K562 (cell line): ENCODE results near the gene CTNNBL1. TPM values are rescaled to one million over a fixed set of nuclear protein-coding genes. Genes with fewer than 3 reads are reported as not detected.

Source experiments
- ATAC-seq: fragments of 200-7000 bp; cut with Tn5 transposase; 3 replicates; pipeline ENCODE4 v1.9.1; 2020; ENCODE audit warnings: moderate library complexity
- BruUV-seq: library from RNA; stranded (reverse); fragments of 400-500 nt; replicated peaks from 2 replicates; lab custom pipeline; 2021; lab: Mats Ljungman, UMichigan
- CTCF ChIA-PET: fragments of 300-600 bp; formaldehyde crosslinking; extraction: SDS; loops from one replicate; lab custom pipeline; 2021; ENCODE audit warnings: low intra/inter-chr PET ratio; lab: Yijun Ruan, JAX
- POLR2A ChIA-PET: fragments of 300-600, 350-650 bp; sonication (Branson Sonifier 250); formaldehyde crosslinking; extraction: SDS; loops from one replicate; lab custom pipeline; 2021; ENCODE audit warnings: antibody characterized with exemption, inconsistent platforms; lab: Yijun Ruan, JAX
- DNase-seq, 4 experiments: peaks; one replicate each; pipeline versions ENCODE4 v3.0.0 to v3.0.0-alpha.2; 2011 to 2018; ENCODE audit warnings: low spot score in 3 of 4, mixed read lengths in 3 of 4; ENCODE audit errors: extremely low read depth in 1 of 4
- FAIRE-seq: peaks from 2 replicates; lab custom pipeline; 2011; peaks lifted over from hg19 to GRCh38; lab: Jason Lieb, UNC
- H2AFZ ChIP-seq: 2 replicates; pipeline ENCODE4 v1.6.0; 2011; ENCODE audit warnings: low read depth, low read length, control low read depth, inconsistent platforms
- H3K27ac ChIP-seq: fragments of 200-600 bp; 3 replicates; pipeline ENCODE4 v1.8.0; 2011; ENCODE audit warnings: low read depth, mild to moderate bottlenecking, control low read depth, inconsistent platforms, low read length, moderate library complexity, mixed read lengths; ENCODE audit errors: extremely low read depth
- H3K27me3 ChIP-seq, 2 experiments: fragments of 300-600 bp in 1 of 2; 2 replicates in 1 of 2; 3 replicates in 1 of 2; pipeline versions ENCODE4 v1.6.0 to v1.8.0; 2011; ENCODE audit warnings: inconsistent platforms in 2 of 2, low read length in 2 of 2, mild to moderate bottlenecking in 1 of 2, mixed read lengths in 1 of 2, moderate library complexity in 1 of 2; ENCODE audit not compliant: control insufficient read depth in 2 of 2, insufficient read depth in 2 of 2
- H3K36me3 ChIP-seq: fragments of 300-600 bp; 3 replicates; pipeline ENCODE4 v1.8.0; 2011; ENCODE audit warnings: mild to moderate bottlenecking, low read length, inconsistent platforms; ENCODE audit not compliant: control insufficient read depth, insufficient read depth
- H3K4me1 ChIP-seq, 2 experiments: fragments of 200-600 bp in 1 of 2; replicated peaks in 1 of 2; 2 replicates in 1 of 2; 3 replicates in 1 of 2; pipeline versions ENCODE4 v1.5.1 to v1.8.0; 2011; ENCODE audit warnings: inconsistent platforms in 2 of 2, low read length in 2 of 2, mild to moderate bottlenecking in 1 of 2, mixed read lengths in 1 of 2, moderate library complexity in 1 of 2; ENCODE audit not compliant: control insufficient read depth in 2 of 2, insufficient read depth in 2 of 2
- H3K4me2 ChIP-seq: 2 replicates; pipeline ENCODE4 v1.6.1; 2011; ENCODE audit warnings: low read length, control low read depth, inconsistent platforms, mixed read lengths; ENCODE audit not compliant: insufficient read depth
- H3K4me3 ChIP-seq: fragments of 200-600 bp; sonication (generic), shearing (Covaris generic); 2 replicates; pipeline ENCODE4 v1.5.1; 2016; ENCODE audit warnings: control low read depth, inconsistent platforms
- H3K79me2 ChIP-seq: fragments of 200-600 bp; 3 replicates; pipeline ENCODE4 v1.8.0; 2011; ENCODE audit warnings: low read length, inconsistent platforms; ENCODE audit not compliant: control insufficient read depth, insufficient read depth
- H3K9ac ChIP-seq, 2 experiments: 2 replicates each; pipeline versions ENCODE4 v1.6.0 to v1.6.1; 2011; ENCODE audit warnings: low read depth in 2 of 2, low read length in 2 of 2, control low read depth in 1 of 2, inconsistent platforms in 1 of 2, mild to moderate bottlenecking in 1 of 2, mixed read lengths in 1 of 2; ENCODE audit not compliant: insufficient read depth in 1 of 2
- H3K9me1 ChIP-seq: one replicate; pipeline ENCODE4 v1.6.0; 2011; ENCODE audit warnings: inconsistent platforms, mild to moderate bottlenecking, low read length, moderate library complexity; ENCODE audit not compliant: control insufficient read depth, insufficient read depth
- H3K9me3 ChIP-seq: replicated peaks from 2 replicates; pipeline ENCODE4 v1.5.1; 2011; ENCODE audit warnings: low read depth, low read length, inconsistent platforms; ENCODE audit not compliant: control insufficient read depth, insufficient read depth
- H4K20me1 ChIP-seq: replicated peaks from 2 replicates; pipeline ENCODE4 v1.6.1; 2011; ENCODE audit warnings: low read length, inconsistent platforms, mixed read lengths; ENCODE audit not compliant: control insufficient read depth, insufficient read depth
- BDP1 ChIP-seq: IDR thresholded peaks from 3 replicates; pipeline ENCODE4 v1.6.1; 2011; ENCODE audit not compliant: insufficient read length, insufficient read depth
- HEY1 ChIP-seq: fragments of 250-450 bp; sonication (Bioruptor Pico); IDR thresholded peaks from 2 replicates; pipeline ENCODE4 v1.5.0; 2020; ENCODE audit warnings: mild to moderate bottlenecking, moderate library complexity, borderline replicate concordance
- HNRNPK ChIP-seq: fragments of 200-400 bp; formaldehyde crosslinking; IDR thresholded peaks from one replicate; pipeline ENCODE4 v1.6.1; 2018; ENCODE audit warnings: mild to moderate bottlenecking, low read depth, low read length; ENCODE audit not compliant: poor library complexity, severe bottlenecking
- NONO ChIP-seq, 2 experiments: fragments of 200-400 bp in 1 of 2; fragments of 450-650 bp in 1 of 2; formaldehyde crosslinking in 1 of 2; IDR thresholded peaks; 2 replicates each; pipeline ENCODE4 v1.6.1; 2017; ENCODE audit warnings: low read depth in 2 of 2, mild to moderate bottlenecking in 2 of 2, moderate library complexity in 2 of 2, low read length in 1 of 2
- RREB1 ChIP-seq: fragments of 250-450 bp; sonication (Bioruptor Pico); IDR thresholded peaks from 2 replicates; pipeline ENCODE4 v1.4.0; 2020
- SMAD1 ChIP-seq: fragments of 150-350 bp; IDR thresholded peaks from 2 replicates; pipeline ENCODE4 v1.6.1; 2014; ENCODE audit warnings: low read length, low read depth; ENCODE audit not compliant: partially characterized antibody
- SMAD3 ChIP-seq: fragments of 450-650 bp; formaldehyde crosslinking; conservative IDR thresholded peaks from 2 replicates; pipeline ENCODE4 v1.4.0; 2020; ENCODE audit warnings: mild to moderate bottlenecking
- SRSF7 ChIP-seq: fragments of 200-400 bp; formaldehyde crosslinking; optimal IDR thresholded peaks from 2 replicates; pipeline ENCODE3; 2017; ENCODE audit warnings: mild to moderate bottlenecking, low read depth, low read length
- TRIM24 ChIP-seq, 2 experiments: fragments of 450-650 bp; IDR thresholded peaks; 2 replicates each; pipeline ENCODE4 v1.6.1; 2016
- ZNF347 ChIP-seq: fragments of 450-650 bp; formaldehyde crosslinking; IDR thresholded peaks from 2 replicates; pipeline ENCODE4 v1.4.0; 2020; ENCODE audit warnings: low read depth, mild to moderate bottlenecking, moderate library complexity
- ZNF436 ChIP-seq: fragments of 250-450, 450-650 bp; sonication (Bioruptor Pico); formaldehyde crosslinking; IDR thresholded peaks from 2 replicates; pipeline ENCODE4 v1.7.0; 2020; ENCODE audit warnings: mild to moderate bottlenecking
- ZNF444 ChIP-seq: fragments of 250-450 bp; sonication (Bioruptor Pico); IDR thresholded peaks from 2 replicates; pipeline ENCODE4 v1.4.0; 2020; ENCODE audit warnings: mild to moderate bottlenecking, moderate library complexity
- ZNF699 ChIP-seq: fragments of 250-450 bp; sonication (Bioruptor Pico); IDR thresholded peaks from 2 replicates; pipeline ENCODE4 v1.8.0; 2021; ENCODE audit warnings: mild to moderate bottlenecking, moderate library complexity; ENCODE audit not compliant: insufficient replicate concordance
- ZNF740 ChIP-seq, 3 experiments: fragments of 200-800 bp in 1 of 3; sonication (Bioruptor generic) in 1 of 3; sonication (generic) in 1 of 3; formaldehyde crosslinking in 1 of 3; IDR thresholded peaks; 2 replicates each; pipeline versions ENCODE4 v1.6.1 to v1.8.0; 2016 to 2022; ENCODE audit warnings: mild to moderate bottlenecking in 2 of 3, missing compliant biosample characterization in 2 of 3, missing genetic modification characterization in 2 of 3, missing genetic modification reagents in 1 of 3
- ZNF77 ChIP-seq: fragments of 250-450 bp; sonication (Bioruptor Pico); IDR thresholded peaks from 2 replicates; pipeline ENCODE4 v1.5.0; 2020
- ZNF780A ChIP-seq: fragments of 250-450 bp; sonication (Bioruptor Pico); IDR thresholded peaks from 2 replicates; pipeline ENCODE4 v1.5.0; 2021; ENCODE audit warnings: mild to moderate bottlenecking
- WGBS: fragments of 100-300 bp; shearing (Covaris generic); methylation state at CpG from one replicate; pipeline ENCODE4 v1.1.6; 2016; ENCODE audit warnings: low coverage, mixed read lengths; ENCODE audit not compliant: insufficient coverage; ENCODE audit errors: missing lambda C conversion rate; 5-methylcytosine and 5-hydroxymethylcytosine counted together
- in situ Hi-C: fragments of 300-500 bp; cut with MboI; formaldehyde crosslinking; loops from 4 replicates; pipeline ENCODE4 v1.15.0; 2018; ENCODE audit warnings: inconsistent platforms, mixed read lengths
- intact Hi-C: fragments of 100-400 bp; cut with micrococcal nuclease; formaldehyde crosslinking; loops from 2 replicates; pipeline ENCODE4 v1.14.2; 2022
- polyA plus RNA-seq, 8 experiments: library from polyadenylated mRNA; depleted of rRNA in 4 of 8; stranded (reverse) in 5 of 8; unstranded in 3 of 8; fragments of >200 nt; fragmentation: Nextera tagmentation in 2 of 8; fragmentation: Illumina TruSeq in 1 of 8; extraction: Ambion mirVana in 2 of 8; extraction: Trizol in 1 of 8; gene quantifications; 2 replicates each; pipeline versions ENCODE4 v1.2.1 to v1.2.3, GENCODE V29; 2011 to 2014; ENCODE audit warnings: inconsistent platforms in 1 of 8, missing spikeins in 1 of 8
- total RNA-seq, 7 experiments: library from RNA; depleted of rRNA in 6 of 7; stranded (reverse); fragments of >200 nt in 6 of 7; fragmentation: Illumina TruSeq in 2 of 7; extraction: Trizol in 2 of 7; gene quantifications; 2 replicates each; pipeline versions ENCODE4 v1.2.1 to v1.2.3, GENCODE V29; 2011 to 2021; ENCODE audit warnings: low replicate concordance in 1 of 7

The CTNNBL1 gene
- total and polyA plus RNA-seq, 9 of the 15 experiments (the other 6 are each of a cell fraction or from before 2014, with no cell fraction given): 32.4 to 85.6 (median 43.6) TPM

GRCh38 chr20:37872161-37872560, 178.3 kb downstream of the CTNNBL1 start:
- Histone ChIP-seq H3K4me2 (no peak overlapping the region), H3K4me3 (no peak overlapping the region), H3K27ac (no peak overlapping the region), H3K9ac (no peak overlapping the region), H3K36me3 (peaks cover 6% of the 10 kb centered on the region; the same call in 1 of the 3 replicates), H4K20me1 (0 out of 2 replicates have a peak, but pooled peaks cover 5% of the 10 kb centered on the region), H3K9me3 (no peaks in the 10 kb centered on the region), H2AFZ (no peak overlapping the region), H3K79me2 (no peaks in the 10 kb centered on the region), H3K9me1 (no peaks in the 10 kb centered on the region), H3K27me3 (no peaks in the 10 kb centered on the region; a peak in 2 of 5 replicates), H3K4me1 (peaks cover 0 to 4% of the 10 kb centered on the region in 2 experiments; a peak in 3 of 5 replicates)
- FAIRE-seq: no peak
- no TSS peak for BruUV-seq
- no peak for ATAC-seq
- ChIA-PET POLR2A (interaction anchor here (0.6 to 0.9 kb wide), 3 partner anchors 8 to 260 kb away, joined by 3 to 6 read pairs (median 3); no protein-coding TSS in a partner anchor), CTCF (no interaction called here)
- intact Hi-C loops (no loop called here), in situ Hi-C loops (no loop called here)
- no peak for DNase-seq
- 89% methylated on average over 6 of the region's 9 CpGs for WGBS
- TF ChIP-seq SMAD3 (CRISPR knock-in tag): no peak
- no peak for TF ChIP-seq ZNF444 (CRISPR knock-in tag)
- TF ChIP-seq TRIM24 (IDR thresholded peaks at IDR 0.05): no peak
- TF ChIP-seq ZNF740 (CRISPR knock-in tag; IDR thresholded peaks at IDR 0.05): no peak
- TF ChIP-seq ZNF740 (tag; IDR thresholded peaks at IDR 0.05): no peak
- TF ChIP-seq SMAD1: no peak
- no peak for TF ChIP-seq ZNF436 (CRISPR knock-in tag)
- no peak for TF ChIP-seq HEY1 (CRISPR knock-in tag)
- TF ChIP-seq ZNF699 (CRISPR knock-in tag): no peak
- TF ChIP-seq SRSF7: no peak
- TF ChIP-seq ZNF780A (CRISPR knock-in tag): no peak
- no peak for TF ChIP-seq ZNF77 (CRISPR knock-in tag)
- TF ChIP-seq BDP1: no peak
- no peak for TF ChIP-seq HNRNPK
- no peak for TF ChIP-seq RREB1 (CRISPR knock-in tag)
- TF ChIP-seq ZNF347 (CRISPR knock-in tag): no peak
- no peak for TF ChIP-seq NONO (IDR thresholded peaks at IDR 0.05; ENCODE audit: low read depth in 2 of 2, low read length in 1 of 2)
